ENCODE data around the gene ABCA9. TPM values are rescaled to one million over a fixed set of nuclear protein-coding genes. Genes with fewer than 3 reads are reported as not detected.
"Not testable (repeated sequence)": the region's sequence is repeated elsewhere in the genome, so short reads cannot be mapped to it uniquely, and the experiment has no call there.

ABCA9 gene
- 118 TPM for total RNA-seq

GRCh38 chr17:69060822-69061221 lies at the start of gene ABCA9:
Gene ABCA9, minus strand, starts transcription at chr17:69060927. Its CDS starts 9,801 bp downstream, at chr17:69051126.
- intact Hi-C loops (cut with DNase I) = no loop called here
- ATAC-seq (peak; percentile 94), DNase-seq (ENCODE audit: low spot score) (no peak)

GRCh38 chr17:69105907-69106730 lies 45.4 kb upstream of the ABCA9 start:
- DNase-seq (ENCODE audit: low spot score) (no peak), ATAC-seq (no peak)
- intact Hi-C loops (cut with DNase I) = no loop called here

- intact Hi-C loops (cut with DNase I) = no loop called here
- ATAC-seq = no peak
Measured at GRCh38 chr17:69103557-69104233, 43.0 kb upstream of the ABCA9 start.

GRCh38 chr17:69098625-69099024 lies 37.9 kb upstream of the ABCA9 start:
- ATAC-seq = no peak
- DNase-seq (ENCODE audit: low spot score) = no peak
- intact Hi-C loops (cut with DNase I) = no loop called here

More at GRCh38 chr17:69103557-69104233, 43.0 kb upstream of the ABCA9 start:
- DNase-seq (ENCODE audit: low spot score) = no peak

GRCh38 chr17:69096541-69096940 lies 35.8 kb upstream of the ABCA9 start:
- intact Hi-C loops (cut with DNase I) = no loop called here
- DNase-seq (ENCODE audit: low spot score) (no peak), ATAC-seq (no peak)

GRCh38 chr17:69093995-69094394 lies 33.3 kb upstream of the ABCA9 start:
- intact Hi-C loops (cut with DNase I) = no loop called here
- no peak for DNase-seq (ENCODE audit: low spot score)
- ATAC-seq = no peak

- ATAC-seq (peak; percentile 61), DNase-seq (ENCODE audit: low spot score) (no peak)
- intact Hi-C loops (cut with DNase I) = no loop called here
Measured at GRCh38 chr17:69093279-69093789, 32.6 kb upstream of the ABCA9 start.

- intact Hi-C loops (cut with DNase I) = no loop called here
- DNase-seq (ENCODE audit: low spot score) = no peak
- ATAC-seq = no peak
Measured at GRCh38 chr17:69090365-69090764, 29.6 kb upstream of the ABCA9 start.

GRCh38 chr17:69088643-69089200 lies 28.0 kb upstream of the ABCA9 start:
- intact Hi-C loops (cut with DNase I) = no loop called here
- DNase-seq (ENCODE audit: low spot score) = no peak
- ATAC-seq = no peak

GRCh38 chr17:69086641-69087040 lies 25.9 kb upstream of the ABCA9 start:
- DNase-seq (ENCODE audit: low spot score) (no peak), ATAC-seq (no peak)
- intact Hi-C loops (cut with DNase I) = no loop called here

GRCh38 chr17:69084911-69085310 lies 24.2 kb upstream of the ABCA9 start:
- intact Hi-C loops (cut with DNase I) = no loop called here
- no peak for ATAC-seq
- DNase-seq (ENCODE audit: low spot score) = no peak

- intact Hi-C loops (cut with DNase I) = no loop called here
- DNase-seq (ENCODE audit: low spot score) = no peak
- ATAC-seq = no peak
Measured at GRCh38 chr17:69082696-69083095, 22.0 kb upstream of the ABCA9 start.

- intact Hi-C loops (cut with DNase I) = no loop called here
- no peak for ATAC-seq
- no peak for DNase-seq (ENCODE audit: low spot score)
Measured at GRCh38 chr17:69078864-69079263, 18.1 kb upstream of the ABCA9 start.

- intact Hi-C loops (cut with DNase I) = no loop called here
- DNase-seq (ENCODE audit: low spot score) (no peak), ATAC-seq (no peak)
Measured at GRCh38 chr17:69075823-69076222, 15.1 kb upstream of the ABCA9 start.

GRCh38 chr17:69073392-69073791 lies 12.7 kb upstream of the ABCA9 start:
- DNase-seq (ENCODE audit: low spot score); ATAC-seq; intact Hi-C loops (cut with DNase I): not testable (repeated sequence)

GRCh38 chr17:69072803-69073256 lies 12.1 kb upstream of the ABCA9 start:
- DNase-seq (ENCODE audit: low spot score); ATAC-seq; intact Hi-C loops (cut with DNase I): not testable (repeated sequence)

GRCh38 chr17:69071233-69071586 lies 10.5 kb upstream of the ABCA9 start:
- intact Hi-C loops (cut with DNase I); ATAC-seq; DNase-seq (ENCODE audit: low spot score): not testable (repeated sequence)

- intact Hi-C loops (cut with DNase I); ATAC-seq; DNase-seq (ENCODE audit: low spot score): not testable (repeated sequence)
Measured at GRCh38 chr17:69070378-69071232, 9.9 kb upstream of the ABCA9 start.

- DNase-seq (ENCODE audit: low spot score) (no peak), ATAC-seq (no peak)
Measured at GRCh38 chr17:69069226-69069750, 8.6 kb upstream of the ABCA9 start.

More at GRCh38 chr17:69069226-69069750, 8.6 kb upstream of the ABCA9 start:
- intact Hi-C loops (cut with DNase I) = no loop called here

Measured in sciatic nerve (tissue), 2 donors.